NCI-H82 treated with DMSO at 0.1 percent for 48 hours (cell line): ENCODE measurements around the gene ELFN2.

Experiments used
- DNase-seq: peaks from one replicate; lab custom pipeline; 2025; ENCODE audit not compliant: unreplicated experiment; lab: John Stamatoyannopoulos, UW

ELFN2 gene

GRCh38 chr22:37427711-37428635, 694 bp upstream of the ELFN2 start:
- DNase-seq = no peak

- DNase-seq = no peak
These were observed 559 bp downstream of the ELFN2 start for GRCh38 chr22:37426706-37427134.

GRCh38 chr22:37425800-37426705, 1.2 kb downstream of the ELFN2 start:
- DNase-seq = no peak

GRCh38 chr22:37425369-37425768, 1.9 kb downstream of the ELFN2 start:
- no peak for DNase-seq

GRCh38 chr22:37423283-37423682, 4.0 kb downstream of the ELFN2 start:
- DNase-seq = no peak

GRCh38 chr22:37421468-37421877, 5.8 kb downstream of the ELFN2 start:
- DNase-seq = no peak

- DNase-seq = no peak
These were observed 6.4 kb downstream of the ELFN2 start for GRCh38 chr22:37420686-37421467.

GRCh38 chr22:37419969-37420685, 7.2 kb downstream of the ELFN2 start:
- no peak for DNase-seq

GRCh38 chr22:37419370-37419968, 7.8 kb downstream of the ELFN2 start:
- DNase-seq = no peak

- no peak for DNase-seq
These were observed 8.5 kb downstream of the ELFN2 start for GRCh38 chr22:37418627-37419369.

- no peak for DNase-seq
These were observed 9.5 kb downstream of the ELFN2 start for GRCh38 chr22:37417677-37418348.

GRCh38 chr22:37417264-37417663, 10.0 kb downstream of the ELFN2 start:
- DNase-seq = no peak

GRCh38 chr22:37416827-37417226, 10.5 kb downstream of the ELFN2 start:
- no peak for DNase-seq

- DNase-seq = no peak
These were observed 10.9 kb downstream of the ELFN2 start for GRCh38 chr22:37416389-37416788.

GRCh38 chr22:37415210-37415609, 12.1 kb downstream of the ELFN2 start:
- no peak for DNase-seq

- DNase-seq = no peak
These were observed 13.0 kb downstream of the ELFN2 start for GRCh38 chr22:37414288-37414687.

- no peak for DNase-seq
These were observed 13.7 kb downstream of the ELFN2 start for GRCh38 chr22:37413546-37413945.

- DNase-seq = no peak
These were observed 14.6 kb downstream of the ELFN2 start for GRCh38 chr22:37412495-37413250.
